IMR-90 (cell line): ENCODE results near the gene STRIP1. TPM values are rescaled to one million over a fixed set of nuclear protein-coding genes. Genes with fewer than 3 reads are reported as not detected.

ENCODE experiments used
- ATAC-seq: fragments of 200-7000 bp; cut with Tn5 transposase; 2 replicates; pipeline ENCODE4 v1.9.1; 2020; ENCODE audit warnings: low read depth, mild to moderate bottlenecking, moderate library complexity
- BruUV-seq: library from RNA; stranded (reverse); fragments of 400-500 nt; replicated peaks from 2 replicates; lab custom pipeline; 2021; lab: Mats Ljungman, UMichigan
- CTCF ChIA-PET: fragments of 300-600 bp; formaldehyde crosslinking; extraction: SDS; loops from one replicate; lab custom pipeline; 2021; ENCODE audit warnings: antibody characterized with exemption; lab: Yijun Ruan, JAX
- POLR2A ChIA-PET: fragments of 300-600 bp; sonication (Branson Sonifier 250); formaldehyde crosslinking; loops from one replicate; lab custom pipeline; 2022; ENCODE audit warnings: antibody characterized with exemption; ENCODE audit not compliant: unreplicated experiment; lab: Charles Lee
- DNase-seq: peaks from one replicate; pipeline ENCODE4 v3.0.0; 2013
- H2AFZ ChIP-seq: replicated peaks from 2 replicates; pipeline ENCODE3; 2013; ENCODE audit warnings: low read length, mild to moderate bottlenecking; ENCODE audit not compliant: poor library complexity
- H2AK5ac ChIP-seq: 2 replicates; pipeline ENCODE4 v1.6.1; 2013; ENCODE audit warnings: low read depth, low read length, inconsistent platforms
- H2AK9ac ChIP-seq: replicated peaks from 2 replicates; pipeline ENCODE3; 2013; ENCODE audit warnings: mild to moderate bottlenecking, low read depth, low read length, moderate library complexity; ENCODE audit not compliant: poor library complexity
- H2BK120ac ChIP-seq: 2 replicates; pipeline ENCODE4 v1.6.1; 2013; ENCODE audit warnings: low read depth, low read length, inconsistent platforms
- H2BK15ac ChIP-seq: 3 replicates; pipeline ENCODE4 v1.6.1; 2013; ENCODE audit warnings: low read depth, low read length, inconsistent platforms
- H2BK20ac ChIP-seq: 2 replicates; pipeline ENCODE4 v1.6.1; 2013; ENCODE audit warnings: low read depth, mild to moderate bottlenecking, inconsistent platforms, low read length, moderate library complexity
- H2BK5ac ChIP-seq: 2 replicates; pipeline ENCODE4 v1.6.1; 2013; ENCODE audit warnings: mild to moderate bottlenecking, low read depth, low read length, inconsistent platforms; ENCODE audit not compliant: poor library complexity, severe bottlenecking
- H3K14ac ChIP-seq: replicated peaks from 2 replicates; pipeline ENCODE4 v1.6.1; 2013; ENCODE audit warnings: low read depth, low read length, inconsistent platforms
- H3K18ac ChIP-seq: 2 replicates; pipeline ENCODE4 v1.6.1; 2013; ENCODE audit warnings: low read depth, low read length, control low read depth
- H3K23ac ChIP-seq: 2 replicates; pipeline ENCODE4 v1.6.1; 2013; ENCODE audit warnings: low read depth, low read length, inconsistent platforms
- H3K27ac ChIP-seq: 2 replicates; pipeline ENCODE4 v1.5.1; 2013; ENCODE audit warnings: mild to moderate bottlenecking, control low read depth, low read length; ENCODE audit not compliant: insufficient read depth
- H3K27me3 ChIP-seq: 2 replicates; pipeline ENCODE4 v1.6.1; 2013; ENCODE audit warnings: low read length; ENCODE audit not compliant: control insufficient read depth, insufficient read depth
- H3K36me3 ChIP-seq: 2 replicates; pipeline ENCODE4 v1.6.1; 2013; ENCODE audit warnings: low read length, mixed read lengths; ENCODE audit not compliant: control insufficient read depth, insufficient read depth
- H3K4ac ChIP-seq: 2 replicates; pipeline ENCODE4 v1.6.1; 2013; ENCODE audit warnings: low read depth, low read length, inconsistent platforms
- H3K4me1 ChIP-seq: 2 replicates; pipeline ENCODE4 v1.6.1; 2013; ENCODE audit warnings: low read length, mixed read lengths; ENCODE audit not compliant: control insufficient read depth, insufficient read depth
- H3K4me2 ChIP-seq: 2 replicates; pipeline ENCODE4 v1.6.1; 2013; ENCODE audit warnings: low read depth, mild to moderate bottlenecking, control low read depth, low read length, moderate library complexity
- H3K4me3 ChIP-seq: 2 replicates; pipeline ENCODE4 v1.5.1; 2013; ENCODE audit warnings: low read depth, mild to moderate bottlenecking, control low read depth, low read length, moderate library complexity; ENCODE audit not compliant: insufficient read depth
- H3K56ac ChIP-seq: 2 replicates; pipeline ENCODE4 v1.6.1; 2013; ENCODE audit warnings: low read length, inconsistent platforms; ENCODE audit not compliant: insufficient read depth; ENCODE audit errors: extremely low read depth
- H3K79me1 ChIP-seq, 2 experiments: 2 replicates each; pipeline ENCODE4 v1.6.1; 2013; ENCODE audit warnings: low read length in 2 of 2, inconsistent platforms in 1 of 2, low read depth in 1 of 2
- H3K9ac ChIP-seq: 2 replicates; pipeline ENCODE4 v1.6.1; 2013; ENCODE audit warnings: low read depth, low read length, control low read depth
- H3K9me1 ChIP-seq: 2 replicates; pipeline ENCODE4 v1.6.1; 2013; ENCODE audit warnings: low read length, inconsistent platforms; ENCODE audit not compliant: insufficient read depth
- H3K9me3 ChIP-seq: 2 replicates; pipeline ENCODE4 v1.6.1; 2013; ENCODE audit warnings: low read length; ENCODE audit not compliant: control insufficient read depth, insufficient read depth
- H4K20me1 ChIP-seq: 2 replicates; pipeline ENCODE4 v1.6.1; 2013; ENCODE audit warnings: low read length, inconsistent platforms; ENCODE audit not compliant: insufficient read depth
- H4K5ac ChIP-seq: 2 replicates; pipeline ENCODE4 v1.6.1; 2013; ENCODE audit warnings: mild to moderate bottlenecking, low read depth, low read length, control low read depth
- H4K8ac ChIP-seq, 2 experiments: 2 replicates each; pipeline ENCODE4 v1.6.1; 2013; ENCODE audit warnings: low read depth in 2 of 2, low read length in 2 of 2, control low read depth in 1 of 2, inconsistent platforms in 1 of 2
- H4K91ac ChIP-seq: 2 replicates; pipeline ENCODE4 v1.6.1; 2013; ENCODE audit warnings: low read depth, low read length, inconsistent platforms; ENCODE audit not compliant: insufficient read depth
- BHLHE40 ChIP-seq: fragments of 150-350 bp; IDR thresholded peaks from 2 replicates; pipeline ENCODE4 v1.6.1; 2016; ENCODE audit warnings: mild to moderate bottlenecking, low read depth, low read length
- CEBPB ChIP-seq: IDR thresholded peaks from 2 replicates; pipeline ENCODE4 v1.6.1; 2012; ENCODE audit warnings: low read depth, low read length, improper control_type of control experiment
- CHD1 ChIP-seq: IDR thresholded peaks from 2 replicates; pipeline ENCODE4 v1.6.1; 2012; ENCODE audit warnings: low read depth, low read length, improper control_type of control experiment
- CTCF ChIP-seq: conservative IDR thresholded peaks from 2 replicates; pipeline ENCODE4 v1.5.1; 2012; ENCODE audit warnings: mild to moderate bottlenecking, low read depth, low read length, improper control_type of control experiment
- FOS ChIP-seq: fragments of 150-350 bp; IDR thresholded peaks from 2 replicates; pipeline ENCODE4 v1.6.1; 2016; ENCODE audit warnings: low read depth, low read length
- MAFK ChIP-seq: IDR thresholded peaks from 2 replicates; pipeline ENCODE4 v1.6.1; 2012; ENCODE audit warnings: low read depth, low read length, improper control_type of control experiment
- MAZ ChIP-seq: IDR thresholded peaks from 2 replicates; pipeline ENCODE4 v1.6.1; 2012; ENCODE audit warnings: low read depth, mild to moderate bottlenecking, low read length, improper control_type of control experiment, moderate library complexity, borderline replicate concordance
- MXI1 ChIP-seq: IDR thresholded peaks from 2 replicates; pipeline ENCODE4 v1.6.1; 2012; ENCODE audit warnings: low read depth, mild to moderate bottlenecking, low read length, moderate library complexity, borderline replicate concordance
- NFE2L2 ChIP-seq: fragments of 150-350 bp; IDR thresholded peaks from 2 replicates; pipeline ENCODE4 v1.6.1; 2016; ENCODE audit warnings: low read depth, mild to moderate bottlenecking, low read length
- POLR2A ChIP-seq: IDR thresholded peaks from 2 replicates; pipeline ENCODE4 v1.6.1; 2012; ENCODE audit warnings: mild to moderate bottlenecking, low read depth, low read length
- RAD21 ChIP-seq: IDR thresholded peaks from 2 replicates; pipeline ENCODE4 v1.6.1; 2012; ENCODE audit warnings: low read length, improper control_type of control experiment
- RCOR1 ChIP-seq: IDR thresholded peaks from 2 replicates; pipeline ENCODE4 v1.6.1; 2012; ENCODE audit warnings: mild to moderate bottlenecking, low read length, improper control_type of control experiment; ENCODE audit not compliant: insufficient replicate concordance
- RFX5 ChIP-seq: IDR thresholded peaks from 2 replicates; pipeline ENCODE4 v1.8.0; 2012; ENCODE audit warnings: low read depth, mild to moderate bottlenecking, low read length, moderate library complexity
- SMC3 ChIP-seq: fragments of 150-350 bp; IDR thresholded peaks from 2 replicates; pipeline ENCODE4 v1.6.1; 2016; ENCODE audit warnings: low read depth, mild to moderate bottlenecking, antibody characterized with exemption, low read length, moderate library complexity
- USF2 ChIP-seq: fragments of 150-350 bp; IDR thresholded peaks from 2 replicates; pipeline ENCODE4 v1.6.1; 2017; ENCODE audit warnings: mild to moderate bottlenecking, antibody characterized with exemption, low read length, low read depth
- WGBS, 2 experiments: methylation state at CpG; one replicate each; pipeline versions ENCODE4 v1.1.5 to v1.1.7; 2013; ENCODE audit warnings: missing lambda C conversion rate in 2 of 2; ENCODE audit not compliant: insufficient read length in 1 of 2; ENCODE audit errors: extremely low coverage in 2 of 2; 5-methylcytosine and 5-hydroxymethylcytosine counted together
- dilution Hi-C: fragments of 300-500 bp; cut with HindIII; formaldehyde crosslinking; loops from one replicate; pipeline ENCODE4 v1.14.3; 2018; ENCODE audit warnings: low sequenced_read_pairs; ENCODE audit not compliant: unreplicated experiment
- in situ Hi-C: fragments of 300-500 bp; cut with MboI; formaldehyde crosslinking; loops from 3 replicates; pipeline ENCODE4 v1.14.3; 2019; ENCODE audit warnings: low sequenced_read_pairs, inconsistent platforms, mixed read lengths
- intact Hi-C: fragments of 100-400 bp; cut with micrococcal nuclease; formaldehyde crosslinking; loops from 2 replicates; pipeline ENCODE4 v1.10.0; 2022
- polyA plus RNA-seq, 3 experiments: library from polyadenylated mRNA; depleted of rRNA; stranded (reverse); fragments of >200 nt; gene quantifications; 2 replicates each; pipeline ENCODE4 v1.2.3, GENCODE V29; 2012; ENCODE audit warnings: low replicate concordance in 1 of 3
- total RNA-seq: library from RNA; depleted of rRNA; stranded (reverse); fragments of >200 nt; gene quantifications from 2 replicates; pipeline ENCODE4 v1.2.3, GENCODE V29; 2012
- TF ChIP-seq, protein P1 (sequence below): fragments of 150-350 bp; IDR thresholded peaks from 2 replicates; pipeline ENCODE4 v1.6.1; 2016; ENCODE audit warnings: low read depth, mild to moderate bottlenecking, low read length, moderate library complexity, borderline replicate concordance

The STRIP1 gene
- total and polyA plus RNA-seq, 2 of the 4 experiments (the other 2 are of a cell fraction): 30.4 to 33.5 TPM

DNA sequence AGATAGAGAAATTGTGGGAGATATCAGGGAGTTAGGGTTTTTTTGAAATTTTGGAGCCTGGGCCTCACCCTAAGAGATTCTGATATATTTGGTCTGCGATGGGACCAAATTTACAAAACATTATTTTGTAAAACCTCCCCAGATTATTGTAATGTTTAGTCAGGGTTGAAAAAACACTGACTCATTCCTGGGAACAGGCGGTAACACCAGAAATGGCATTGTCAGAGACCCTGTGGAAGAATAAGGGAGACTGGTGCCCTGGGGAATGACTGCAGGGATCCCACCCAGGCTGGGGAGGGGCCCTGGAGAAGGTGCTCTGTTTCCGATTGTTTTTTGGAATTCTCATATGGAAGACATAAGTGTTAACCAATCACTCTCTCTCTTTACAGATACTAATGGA, 13.1 kb upstream of the STRIP1 start:
- POLR2A ChIA-PET: no interaction called here
- H3K4me2 ChIP-seq: no peak overlapping the region

More for the DNA sequence above, 13.1 kb upstream of the STRIP1 start:
- H3K4me3 ChIP-seq: no peak overlapping the region
- H3K4me1 ChIP-seq: no peaks in the 10 kb centered on the region
- CTCF ChIA-PET: interaction anchor here (0.9 kb wide), 1 partner anchor 8 kb away, joined by 3 read pairs; no protein-coding TSS in a partner anchor
- TF ChIP-seq POLR2A (no peak), MXI1 (no peak), USF2 (no peak), CHD1 (no peak), RCOR1 (no peak), MAZ (no peak), RFX5 (no peak), RAD21 (no peak), FOS (no peak), CTCF (no peak), MAFK (no peak), BHLHE40 (no peak), NFE2L2 (no peak), CEBPB (no peak), SMC3 (no peak)
- TF ChIP-seq, protein P1, sequence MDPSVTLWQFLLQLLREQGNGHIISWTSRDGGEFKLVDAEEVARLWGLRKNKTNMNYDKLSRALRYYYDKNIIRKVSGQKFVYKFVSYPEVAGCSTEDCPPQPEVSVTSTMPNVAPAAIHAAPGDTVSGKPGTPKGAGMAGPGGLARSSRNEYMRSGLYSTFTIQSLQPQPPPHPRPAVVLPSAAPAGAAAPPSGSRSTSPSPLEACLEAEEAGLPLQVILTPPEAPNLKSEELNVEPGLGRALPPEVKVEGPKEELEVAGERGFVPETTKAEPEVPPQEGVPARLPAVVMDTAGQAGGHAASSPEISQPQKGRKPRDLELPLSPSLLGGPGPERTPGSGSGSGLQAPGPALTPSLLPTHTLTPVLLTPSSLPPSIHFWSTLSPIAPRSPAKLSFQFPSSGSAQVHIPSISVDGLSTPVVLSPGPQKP: no peak
- H2BK120ac ChIP-seq: no peak overlapping the region
- in situ Hi-C loops (no loop called here), dilution Hi-C loops (no loop called here), intact Hi-C loops (no loop called here)
- no TSS peak for BruUV-seq
- ATAC-seq (no peak), DNase-seq (no peak)
- no peak overlapping the region for H2BK5ac ChIP-seq
- H3K14ac ChIP-seq: no peak overlapping the region
- 80% methylated on average over 1 of the region's 3 CpGs; no CpG with 5 or more reads in 1 of the 2 experiments for WGBS, 2 experiments
- H3K56ac ChIP-seq: no peak overlapping the region
- no peak overlapping the region for H3K9ac ChIP-seq
- H2AK5ac ChIP-seq: no peak overlapping the region
- H4K91ac ChIP-seq: no peak overlapping the region
- H3K79me1 ChIP-seq: peaks cover 0 to 5% of the 10 kb centered on the region in 2 experiments; a peak in 1 of 4 replicates
- H3K18ac ChIP-seq: no peak overlapping the region
- no peak overlapping the region for H2BK20ac ChIP-seq
- peaks cover 58% of the 10 kb centered on the region for H3K36me3 ChIP-seq
- no peaks in the 10 kb centered on the region for H4K20me1 ChIP-seq
- H3K23ac ChIP-seq: no peak overlapping the region
- H3K4ac ChIP-seq: no peak overlapping the region
- H2BK15ac ChIP-seq: no peak overlapping the region
- no peaks in the 10 kb centered on the region for H3K9me3 ChIP-seq
- H3K27ac ChIP-seq: no peak overlapping the region
- no peak overlapping the region for H2AK9ac ChIP-seq
- H3K9me1 ChIP-seq: peaks cover 8% of the 10 kb centered on the region
- no peak overlapping the region for H2AFZ ChIP-seq
- H3K27me3 ChIP-seq: no peaks in the 10 kb centered on the region
- H4K8ac ChIP-seq: no peak overlapping the region
- H4K5ac ChIP-seq: no peak overlapping the region
